HepG2 (cell line): ENCODE measurements around the gene VASN. TPM values are rescaled to one million over a fixed set of nuclear protein-coding genes. Genes with fewer than 3 reads are reported as not detected.

Source experiments
- CBX5 ChIP-seq: sonication (generic); formaldehyde crosslinking; IDR thresholded peaks from 2 replicates; pipeline ENCODE4 v1.4.0; 2020; ENCODE audit warnings: missing genetic modification reagents, borderline replicate concordance
- GMEB2 ChIP-seq: IDR thresholded peaks from 2 replicates; pipeline ENCODE4 v1.6.1; 2016; ENCODE audit warnings: missing biosample characterization, missing genetic modification reagents, low read depth
- HNF1B ChIP-seq: sonication (generic); formaldehyde crosslinking; IDR thresholded peaks from 2 replicates; pipeline ENCODE4 v1.5.1; 2020; ENCODE audit warnings: mild to moderate bottlenecking, moderate library complexity, missing genetic modification reagents
- IKZF4 ChIP-seq: sonication (generic); formaldehyde crosslinking; IDR thresholded peaks from 2 replicates; pipeline ENCODE4 v1.5.1; 2020; ENCODE audit warnings: borderline replicate concordance, mild to moderate bottlenecking, low read depth, missing genetic modification reagents; ENCODE audit errors: not compliant biosample characterization
- MATR3 ChIP-seq: sonication (generic); formaldehyde crosslinking; IDR thresholded peaks from 2 replicates; pipeline ENCODE4 v1.4.0; 2020; ENCODE audit warnings: missing genetic modification reagents
- MED13 ChIP-seq: sonication (generic); formaldehyde crosslinking; IDR thresholded peaks from 2 replicates; pipeline ENCODE4 v1.5.0; 2020; ENCODE audit warnings: missing genetic modification reagents
- MED8 ChIP-seq: sonication (generic); formaldehyde crosslinking; IDR thresholded peaks from 2 replicates; pipeline ENCODE4 v1.8.1; 2023; ENCODE audit warnings: mild to moderate bottlenecking, missing genetic modification reagents; ENCODE audit not compliant: insufficient replicate concordance
- NFATC3 ChIP-seq: sonication (generic); formaldehyde crosslinking; IDR thresholded peaks from 2 replicates; pipeline ENCODE4 v1.5.1; 2020; ENCODE audit warnings: mild to moderate bottlenecking, missing genetic modification reagents
- NFKB2 ChIP-seq: sonication (generic); formaldehyde crosslinking; IDR thresholded peaks from 2 replicates; pipeline ENCODE4 v1.4.0; 2020; ENCODE audit warnings: missing genetic modification reagents, borderline replicate concordance
- PCBP1 ChIP-seq: fragments of 200-400 bp; formaldehyde crosslinking; IDR thresholded peaks from 2 replicates; pipeline ENCODE4 v1.6.1; 2017; ENCODE audit warnings: mild to moderate bottlenecking, low read depth, low read length, borderline replicate concordance
- SMAD1 ChIP-seq: sonication (generic); formaldehyde crosslinking; IDR thresholded peaks from 2 replicates; pipeline ENCODE4 v1.4.0; 2020; ENCODE audit warnings: missing genetic modification reagents, low read depth, mild to moderate bottlenecking, borderline replicate concordance
- SRF ChIP-seq: IDR thresholded peaks from 2 replicates; pipeline ENCODE4 v1.6.1; 2011; ENCODE audit warnings: mild to moderate bottlenecking, low read depth, low read length, moderate library complexity
- ZNF354B ChIP-seq: sonication (generic); formaldehyde crosslinking; IDR thresholded peaks from 2 replicates; pipeline ENCODE4 v1.8.0; 2022; ENCODE audit warnings: mild to moderate bottlenecking, missing genetic modification reagents
- ZNF460 ChIP-seq: sonication (generic); formaldehyde crosslinking; IDR thresholded peaks from 2 replicates; pipeline ENCODE4 v1.5.1; 2020; ENCODE audit warnings: missing genetic modification reagents, mild to moderate bottlenecking, borderline replicate concordance
- ZNF580 ChIP-seq: IDR thresholded peaks from 2 replicates; pipeline ENCODE4 v1.6.1; 2016; ENCODE audit warnings: low read depth, borderline replicate concordance
- ZNF816 ChIP-seq: sonication (generic); formaldehyde crosslinking; IDR thresholded peaks from 2 replicates; pipeline ENCODE4 v1.8.0; 2022; ENCODE audit warnings: missing genetic modification reagents, mild to moderate bottlenecking, borderline replicate concordance
- polyA plus RNA-seq, 8 experiments: library from polyadenylated mRNA; depleted of rRNA in 3 of 8; stranded (reverse) in 7 of 8; unstranded in 1 of 8; fragments of >200 nt; fragmentation: Illumina TruSeq in 4 of 8; extraction: Trizol in 4 of 8; gene quantifications; 2 replicates each; pipeline versions ENCODE4 v1.2.1 to v1.2.3, GENCODE V29; 2011 to 2016; ENCODE audit warnings: low read depth in 4 of 8, missing spikeins in 1 of 8, mixed read lengths in 1 of 8; ENCODE audit not compliant: insufficient read depth in 1 of 8
- total RNA-seq, 5 experiments: library from RNA; depleted of rRNA; stranded (reverse); fragments of >200 nt; fragmentation: Illumina TruSeq; extraction: Trizol; gene quantifications; 2 replicates each; pipeline ENCODE4 v1.2.3, GENCODE V29; 2016; ENCODE audit warnings: low read depth in 1 of 5
- TF ChIP-seq, protein P1 (sequence below): sonication (generic); formaldehyde crosslinking; IDR thresholded peaks from 2 replicates; pipeline ENCODE4 v1.4.0; 2020; ENCODE audit warnings: missing genetic modification reagents, borderline replicate concordance
- TF ChIP-seq, protein P2 (sequence below): sonication (generic); formaldehyde crosslinking; IDR thresholded peaks from 2 replicates; pipeline ENCODE4 v1.4.0; 2020; ENCODE audit warnings: missing genetic modification reagents

The VASN gene
- total and polyA plus RNA-seq, 2 of the 13 experiments (the other 11 are each of a cell fraction or from before 2014, with no cell fraction given) = 8.4 to 18.2 TPM

DNA sequence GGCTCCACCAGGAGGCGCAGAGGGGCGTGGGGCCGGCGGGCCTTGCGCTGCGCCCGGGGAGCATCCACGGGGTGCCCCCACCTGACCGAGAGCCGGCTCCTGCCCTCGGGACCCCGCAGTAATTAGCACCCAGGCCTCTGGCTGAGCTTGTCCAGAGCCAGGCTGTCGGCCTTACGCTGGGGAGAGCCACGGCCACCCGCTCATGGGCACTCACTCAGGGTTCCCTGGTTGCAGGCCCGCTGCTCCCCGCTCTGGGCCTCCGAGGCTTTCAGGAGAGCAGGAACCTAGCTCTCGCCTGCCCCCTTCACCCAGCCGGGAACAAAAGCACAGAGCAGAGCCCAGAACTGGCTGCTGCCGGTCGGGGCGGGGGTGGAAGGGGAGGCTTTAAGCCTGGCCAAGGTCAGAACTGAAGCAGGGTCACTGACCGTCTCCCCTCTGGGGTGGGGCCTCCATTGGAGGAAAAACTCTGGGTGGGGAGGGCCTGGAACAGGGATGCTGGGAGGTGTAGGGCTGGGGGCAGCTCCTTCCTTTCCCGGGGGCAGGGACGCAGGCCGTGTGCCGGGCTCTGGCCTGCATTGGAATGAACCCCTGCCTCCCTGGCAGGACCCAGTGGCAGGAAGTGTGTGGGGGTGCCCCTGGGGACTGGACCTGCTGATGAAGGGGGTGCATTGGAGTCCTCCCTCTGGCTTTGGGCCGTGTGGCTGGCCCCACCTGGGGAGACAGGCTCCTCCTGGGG is 43.4 kb upstream of the VASN start (continued):
- TF ChIP-seq NFKB2 (CRISPR knock-in tag) (peak; percentile 36; the same call in 1 of the 2 replicates), MED8 (CRISPR knock-in tag) (no peak), MED13 (CRISPR knock-in tag) (no peak), ZNF354B (CRISPR knock-in tag) (no peak), ZNF460 (no peak; the same call in 1 of the 2 replicates), NFATC3 (CRISPR knock-in tag) (no peak; the same call in 1 of the 2 replicates), MATR3 (CRISPR knock-in tag) (no peak), ZNF816 (CRISPR knock-in tag) (no peak), HNF1B (CRISPR knock-in tag) (peak; percentile 94), GMEB2 (CRISPR knock-in tag) (no peak), SMAD1 (CRISPR knock-in tag) (no peak; the same call in 1 of the 2 replicates), IKZF4 (CRISPR knock-in tag) (no peak), PCBP1 (peak; percentile 86), ZNF580 (CRISPR knock-in tag) (peak; percentile 89), SRF (no peak), CBX5 (peak; percentile 65; the same call in 1 of the 2 replicates)
- TF ChIP-seq, protein P1, sequence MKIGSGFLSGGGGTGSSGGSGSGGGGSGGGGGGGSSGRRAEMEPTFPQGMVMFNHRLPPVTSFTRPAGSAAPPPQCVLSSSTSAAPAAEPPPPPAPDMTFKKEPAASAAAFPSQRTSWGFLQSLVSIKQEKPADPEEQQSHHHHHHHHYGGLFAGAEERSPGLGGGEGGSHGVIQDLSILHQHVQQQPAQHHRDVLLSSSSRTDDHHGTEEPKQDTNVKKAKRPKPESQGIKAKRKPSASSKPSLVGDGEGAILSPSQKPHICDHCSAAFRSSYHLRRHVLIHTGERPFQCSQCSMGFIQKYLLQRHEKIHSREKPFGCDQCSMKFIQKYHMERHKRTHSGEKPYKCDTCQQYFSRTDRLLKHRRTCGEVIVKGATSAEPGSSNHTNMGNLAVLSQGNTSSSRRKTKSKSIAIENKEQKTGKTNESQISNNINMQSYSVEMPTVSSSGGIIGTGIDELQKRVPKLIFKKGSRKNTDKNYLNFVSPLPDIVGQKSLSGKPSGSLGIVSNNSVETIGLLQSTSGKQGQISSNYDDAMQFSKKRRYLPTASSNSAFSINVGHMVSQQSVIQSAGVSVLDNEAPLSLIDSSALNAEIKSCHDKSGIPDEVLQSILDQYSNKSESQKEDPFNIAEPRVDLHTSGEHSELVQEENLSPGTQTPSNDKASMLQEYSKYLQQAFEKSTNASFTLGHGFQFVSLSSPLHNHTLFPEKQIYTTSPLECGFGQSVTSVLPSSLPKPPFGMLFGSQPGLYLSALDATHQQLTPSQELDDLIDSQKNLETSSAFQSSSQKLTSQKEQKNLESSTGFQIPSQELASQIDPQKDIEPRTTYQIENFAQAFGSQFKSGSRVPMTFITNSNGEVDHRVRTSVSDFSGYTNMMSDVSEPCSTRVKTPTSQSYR (CRISPR knock-in tag) = no peak
- TF ChIP-seq, protein P2, sequence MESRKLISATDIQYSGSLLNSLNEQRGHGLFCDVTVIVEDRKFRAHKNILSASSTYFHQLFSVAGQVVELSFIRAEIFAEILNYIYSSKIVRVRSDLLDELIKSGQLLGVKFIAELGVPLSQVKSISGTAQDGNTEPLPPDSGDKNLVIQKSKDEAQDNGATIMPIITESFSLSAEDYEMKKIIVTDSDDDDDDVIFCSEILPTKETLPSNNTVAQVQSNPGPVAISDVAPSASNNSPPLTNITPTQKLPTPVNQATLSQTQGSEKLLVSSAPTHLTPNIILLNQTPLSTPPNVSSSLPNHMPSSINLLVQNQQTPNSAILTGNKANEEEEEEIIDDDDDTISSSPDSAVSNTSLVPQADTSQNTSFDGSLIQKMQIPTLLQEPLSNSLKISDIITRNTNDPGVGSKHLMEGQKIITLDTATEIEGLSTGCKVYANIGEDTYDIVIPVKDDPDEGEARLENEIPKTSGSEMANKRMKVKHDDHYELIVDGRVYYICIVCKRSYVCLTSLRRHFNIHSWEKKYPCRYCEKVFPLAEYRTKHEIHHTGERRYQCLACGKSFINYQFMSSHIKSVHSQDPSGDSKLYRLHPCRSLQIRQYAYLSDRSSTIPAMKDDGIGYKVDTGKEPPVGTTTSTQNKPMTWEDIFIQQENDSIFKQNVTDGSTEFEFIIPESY (CRISPR knock-in tag) = peak; percentile 67; the same call in 1 of the 2 replicates
